HEK293 (cell line): Measurements from ENCODE around the gene SFSWAP.

Source experiments
- CTCF ChIA-PET: fragments of 350-600 bp; formaldehyde crosslinking; extraction: SDS; loops from one replicate; lab custom pipeline; 2021; ENCODE audit warnings: antibody characterized with exemption; lab: Yijun Ruan, JAX
- POLR2A ChIA-PET: fragments of 300-600 bp; formaldehyde crosslinking; extraction: SDS; loops from one replicate; lab custom pipeline; 2020; ENCODE audit warnings: antibody characterized with exemption, inconsistent platforms; lab: Yijun Ruan, JAX
- H3K27ac ChIP-seq: fragments of 200-500 bp; sonication (Bioruptor generic); 2 replicates; pipeline ENCODE4 v1.5.1; 2014; ENCODE audit warnings: low read depth, low read length, control low read depth, inconsistent platforms; ENCODE audit errors: extremely low read depth
- H3K36me3 ChIP-seq, 2 experiments: fragments of 200-500 bp in 1 of 2; sonication (Bioruptor generic) in 1 of 2; 1 replicate in 1 of 2; 2 replicates in 1 of 2; pipeline ENCODE4 v1.5.1; 2014 to 2017; ENCODE audit warnings: inconsistent platforms in 2 of 2, low read length in 2 of 2; ENCODE audit not compliant: control insufficient read depth in 2 of 2, insufficient read depth in 1 of 2
- H3K4me1 ChIP-seq: fragments of 200-500 bp; sonication (Bioruptor generic); 2 replicates; pipeline ENCODE4 v1.5.1; 2014; ENCODE audit warnings: mild to moderate bottlenecking, low read length, inconsistent platforms; ENCODE audit not compliant: control insufficient read depth, insufficient read depth
- H3K4me3 ChIP-seq: 2 replicates; pipeline ENCODE4 v1.5.1; 2011; ENCODE audit warnings: low read depth, mild to moderate bottlenecking, control low read depth, low read length, moderate library complexity
- H3K9me3 ChIP-seq: fragments of 200-500 bp; sonication (Bioruptor generic); 2 replicates; pipeline ENCODE4 v1.5.1; 2014; ENCODE audit warnings: low read depth, low read length, inconsistent platforms; ENCODE audit not compliant: control insufficient read depth, insufficient read depth
- EGR2 ChIP-seq: fragments of 450-650 bp; formaldehyde crosslinking; IDR thresholded peaks from 2 replicates; pipeline ENCODE4 v1.5.1; 2016; ENCODE audit warnings: low read depth, missing biosample characterization, missing genetic modification characterization
- GFI1B ChIP-seq: fragments of 450-650 bp; formaldehyde crosslinking; IDR thresholded peaks from 2 replicates; pipeline ENCODE4 v1.5.1; 2016; ENCODE audit warnings: missing biosample characterization, missing genetic modification characterization
- HOXC10 ChIP-seq: sonication (generic); formaldehyde crosslinking; IDR thresholded peaks from 2 replicates; pipeline ENCODE4 v1.8.1; 2023; ENCODE audit warnings: mild to moderate bottlenecking, missing genetic modification reagents
- ZBTB20 ChIP-seq: fragments of 450-650 bp; formaldehyde crosslinking; IDR thresholded peaks from 2 replicates; pipeline ENCODE4 v1.5.1; 2016; ENCODE audit warnings: missing biosample characterization, missing genetic modification characterization
- ZBTB21 ChIP-seq: fragments of 450-650 bp; formaldehyde crosslinking; IDR thresholded peaks from 2 replicates; pipeline ENCODE4 v1.5.1; 2017; ENCODE audit warnings: missing biosample characterization, missing genetic modification characterization
- ZBTB7A ChIP-seq: fragments of 450-650 bp; formaldehyde crosslinking; IDR thresholded peaks from 2 replicates; pipeline ENCODE4 v1.5.1; 2016; ENCODE audit warnings: low read depth, missing biosample characterization, missing genetic modification characterization
- ZBTB8A ChIP-seq: fragments of 450-650 bp; formaldehyde crosslinking; IDR thresholded peaks from 2 replicates; pipeline ENCODE4 v1.5.1; 2016; ENCODE audit warnings: missing biosample characterization, missing genetic modification characterization
- ZNF10 ChIP-seq: fragments of 450-650 bp; formaldehyde crosslinking; IDR thresholded peaks from 2 replicates; pipeline ENCODE4 v1.5.1; 2017; ENCODE audit warnings: missing biosample characterization, missing genetic modification characterization
- ZNF202 ChIP-seq: fragments of 450-650 bp; formaldehyde crosslinking; IDR thresholded peaks from 2 replicates; pipeline ENCODE4 v1.5.1; 2016; ENCODE audit warnings: missing biosample characterization, missing genetic modification characterization, borderline replicate concordance
- ZNF335 ChIP-seq: fragments of 450-650 bp; formaldehyde crosslinking; conservative IDR thresholded peaks from 2 replicates; pipeline ENCODE4 v1.5.1; 2016; ENCODE audit warnings: missing biosample characterization, missing genetic modification characterization
- ZNF394 ChIP-seq: fragments of 450-650 bp; formaldehyde crosslinking; IDR thresholded peaks from 2 replicates; pipeline ENCODE4 v1.5.1; 2016; ENCODE audit warnings: missing biosample characterization, missing genetic modification characterization, mild to moderate bottlenecking, moderate library complexity, borderline replicate concordance
- ZNF521 ChIP-seq: fragments of 450-650 bp; formaldehyde crosslinking; IDR thresholded peaks from 2 replicates; pipeline ENCODE4 v1.5.1; 2017; ENCODE audit warnings: missing biosample characterization, mild to moderate bottlenecking, missing genetic modification characterization
- ZNF544 ChIP-seq: fragments of 450-650 bp; formaldehyde crosslinking; IDR thresholded peaks from 2 replicates; pipeline ENCODE4 v1.5.0; 2017; ENCODE audit warnings: missing biosample characterization, missing genetic modification characterization
- ZNF560 ChIP-seq: fragments of 450-650 bp; formaldehyde crosslinking; IDR thresholded peaks from 2 replicates; pipeline ENCODE4 v1.5.1; 2017; ENCODE audit warnings: missing biosample characterization, missing genetic modification characterization, borderline replicate concordance
- ZNF585B ChIP-seq: fragments of 450-650 bp; formaldehyde crosslinking; IDR thresholded peaks from 2 replicates; pipeline ENCODE4 v1.5.1; 2016; ENCODE audit warnings: missing biosample characterization, missing genetic modification characterization
- ZNF777 ChIP-seq: fragments of 450-650 bp; formaldehyde crosslinking; IDR thresholded peaks from 2 replicates; pipeline ENCODE4 v1.5.1; 2017; ENCODE audit warnings: missing biosample characterization, missing genetic modification characterization, borderline replicate concordance
- ZNF791 ChIP-seq: fragments of 450-650 bp; formaldehyde crosslinking; IDR thresholded peaks from 2 replicates; pipeline ENCODE4 v1.5.1; 2016; ENCODE audit warnings: missing biosample characterization, missing genetic modification characterization
- ZNF792 ChIP-seq: fragments of 450-650 bp; formaldehyde crosslinking; IDR thresholded peaks from 2 replicates; pipeline ENCODE4 v1.5.1; 2016; ENCODE audit warnings: missing biosample characterization, missing genetic modification characterization
- ZNF837 ChIP-seq: fragments of 450-650 bp; formaldehyde crosslinking; IDR thresholded peaks from 2 replicates; pipeline ENCODE4 v1.5.1; 2016; ENCODE audit warnings: missing biosample characterization, missing genetic modification characterization
- TF ChIP-seq, protein P1 (sequence below): fragments of 450-650 bp; formaldehyde crosslinking; IDR thresholded peaks from 2 replicates; pipeline ENCODE4 v1.5.1; 2017; ENCODE audit warnings: missing biosample characterization, missing genetic modification characterization
- TF ChIP-seq, protein P2 (sequence below): fragments of 450-650 bp; IDR thresholded peaks from 2 replicates; pipeline ENCODE4 v1.5.1; 2018; ENCODE audit warnings: missing biosample characterization, missing genetic modification characterization
- TF ChIP-seq, protein P3 (sequence below): fragments of 450-650 bp; formaldehyde crosslinking; IDR thresholded peaks from 2 replicates; pipeline ENCODE4 v1.5.1; 2016; ENCODE audit warnings: missing biosample characterization, missing genetic modification characterization
- TF ChIP-seq, protein P4 (sequence below): fragments of 450-650 bp; formaldehyde crosslinking; conservative IDR thresholded peaks from 2 replicates; pipeline ENCODE4 v1.5.1; 2016; ENCODE audit warnings: low read depth, missing biosample characterization, missing genetic modification characterization

SFSWAP gene

DNA sequence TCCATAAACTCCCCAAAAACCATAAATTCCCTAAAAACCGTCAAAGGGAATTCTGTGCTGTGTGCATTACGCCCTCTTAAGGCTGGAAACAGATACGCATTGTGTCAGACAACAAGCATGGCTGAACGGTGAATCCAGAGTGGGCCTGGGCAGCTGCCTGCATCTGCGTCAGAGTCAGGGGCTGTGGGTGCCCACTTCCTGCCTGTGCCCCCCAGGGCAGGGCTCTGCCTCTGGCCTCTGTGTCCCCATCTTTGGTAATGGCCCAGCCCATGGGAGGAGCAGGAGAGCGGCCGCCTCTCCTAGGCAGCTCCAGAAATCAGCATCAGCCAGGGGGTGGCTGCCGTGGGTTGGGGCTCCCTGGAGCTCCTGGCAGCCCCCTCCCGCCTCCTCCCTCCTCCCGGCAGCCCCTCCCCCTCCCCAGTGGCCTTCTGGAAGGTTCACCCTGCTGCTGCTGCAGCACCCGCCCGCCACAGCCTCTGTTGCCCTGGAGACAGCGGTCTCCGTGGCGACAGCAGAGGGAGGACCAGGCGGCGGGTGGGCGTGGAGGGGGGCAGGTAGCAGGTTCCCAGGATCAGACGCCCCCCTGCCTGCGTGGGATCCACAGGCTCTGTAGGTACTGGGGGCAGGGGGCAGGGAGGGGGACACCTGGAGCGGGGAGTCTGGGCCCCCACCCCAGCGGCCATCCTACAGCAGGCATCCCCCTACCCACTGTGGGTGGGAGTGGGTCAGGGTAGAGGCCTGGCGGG is 123.2 kb downstream of the SFSWAP start (continued):
- TF ChIP-seq, protein P1, sequence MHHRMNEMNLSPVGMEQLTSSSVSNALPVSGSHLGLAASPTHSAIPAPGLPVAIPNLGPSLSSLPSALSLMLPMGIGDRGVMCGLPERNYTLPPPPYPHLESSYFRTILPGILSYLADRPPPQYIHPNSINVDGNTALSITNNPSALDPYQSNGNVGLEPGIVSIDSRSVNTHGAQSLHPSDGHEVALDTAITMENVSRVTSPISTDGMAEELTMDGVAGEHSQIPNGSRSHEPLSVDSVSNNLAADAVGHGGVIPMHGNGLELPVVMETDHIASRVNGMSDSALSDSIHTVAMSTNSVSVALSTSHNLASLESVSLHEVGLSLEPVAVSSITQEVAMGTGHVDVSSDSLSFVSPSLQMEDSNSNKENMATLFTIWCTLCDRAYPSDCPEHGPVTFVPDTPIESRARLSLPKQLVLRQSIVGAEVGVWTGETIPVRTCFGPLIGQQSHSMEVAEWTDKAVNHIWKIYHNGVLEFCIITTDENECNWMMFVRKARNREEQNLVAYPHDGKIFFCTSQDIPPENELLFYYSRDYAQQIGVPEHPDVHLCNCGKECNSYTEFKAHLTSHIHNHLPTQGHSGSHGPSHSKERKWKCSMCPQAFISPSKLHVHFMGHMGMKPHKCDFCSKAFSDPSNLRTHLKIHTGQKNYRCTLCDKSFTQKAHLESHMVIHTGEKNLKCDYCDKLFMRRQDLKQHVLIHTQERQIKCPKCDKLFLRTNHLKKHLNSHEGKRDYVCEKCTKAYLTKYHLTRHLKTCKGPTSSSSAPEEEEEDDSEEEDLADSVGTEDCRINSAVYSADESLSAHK (tag by site-specific recombination): peak; percentile 40; the same call in 1 of the 2 replicates
- peak; percentile 64 for TF ChIP-seq EGR2
- TF ChIP-seq ZNF544 (tag by site-specific recombination): no peak
- TF ChIP-seq ZNF560 (tag by site-specific recombination): no peak
- no peak for TF ChIP-seq ZNF792 (tag by site-specific recombination)
- TF ChIP-seq ZNF791 (tag by site-specific recombination): no peak
- no peak for TF ChIP-seq ZBTB20
- no peak for TF ChIP-seq ZNF837 (tag by site-specific recombination)
- no peak for TF ChIP-seq ZNF521 (tag by site-specific recombination)

DNA sequence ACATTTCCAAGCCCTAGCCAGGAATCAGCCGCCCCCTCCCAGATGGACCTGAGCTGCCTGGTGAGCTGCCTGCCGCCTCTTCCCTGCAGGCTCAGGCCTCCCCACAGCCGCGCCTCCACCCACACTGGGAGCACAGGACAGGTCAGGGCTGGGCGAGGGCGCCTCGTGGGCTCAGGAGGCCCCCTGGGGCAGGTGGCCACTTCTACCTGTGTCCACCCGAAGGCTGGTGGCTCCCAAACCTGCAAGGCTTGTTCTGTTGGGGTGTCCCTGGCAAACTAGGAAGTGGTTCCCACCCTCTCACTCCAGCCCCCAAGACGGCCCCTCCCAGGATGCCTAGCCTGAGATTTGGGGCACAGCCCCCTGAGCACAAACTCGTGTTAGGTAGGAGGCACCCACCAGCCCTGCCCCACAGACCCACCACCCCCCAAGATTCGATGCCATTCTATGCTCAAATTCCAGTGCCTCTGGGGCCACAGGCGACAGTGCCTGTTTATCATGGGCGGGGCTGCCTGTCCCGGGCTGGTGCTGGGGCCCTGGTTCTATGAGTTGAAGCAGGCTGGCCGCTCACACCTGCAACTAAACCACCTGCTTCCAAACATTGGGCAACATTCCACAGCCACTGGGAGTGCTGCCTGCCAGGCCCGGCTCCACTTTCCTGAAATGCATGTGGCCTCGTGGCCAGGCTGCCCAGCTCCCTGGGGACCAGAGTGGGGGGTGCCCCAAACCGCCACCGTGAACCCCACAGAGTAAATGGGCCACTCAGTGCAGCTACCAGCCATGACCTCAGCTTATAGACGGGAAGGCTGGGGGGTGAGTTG is 124.1 kb downstream of the SFSWAP start:
- CTCF ChIA-PET: interaction anchor here (0.6 to 1.8 kb wide), 5 partner anchors 9 to 223 kb away, joined by 3 to 6 read pairs (median 3); no protein-coding TSS in a partner anchor
- Histone ChIP-seq H3K4me3 (no peak overlapping the region), H3K27ac (no peak overlapping the region), H3K4me1 (peaks cover 6% of the 10 kb centered on the region; the same call in 1 of the 2 replicates), H3K36me3 (no peaks in the 10 kb centered on the region), H3K9me3 (no peaks in the 10 kb centered on the region)
- POLR2A ChIA-PET: no interaction called here
- peak; percentile 61 for TF ChIP-seq EGR2
- TF ChIP-seq ZBTB21 (tag by site-specific recombination): no peak
- TF ChIP-seq ZNF10 (tag by site-specific recombination): no peak
- TF ChIP-seq ZNF335 (tag by site-specific recombination): peak; percentile 18
- no peak for TF ChIP-seq ZNF585B
- TF ChIP-seq, protein P2, sequence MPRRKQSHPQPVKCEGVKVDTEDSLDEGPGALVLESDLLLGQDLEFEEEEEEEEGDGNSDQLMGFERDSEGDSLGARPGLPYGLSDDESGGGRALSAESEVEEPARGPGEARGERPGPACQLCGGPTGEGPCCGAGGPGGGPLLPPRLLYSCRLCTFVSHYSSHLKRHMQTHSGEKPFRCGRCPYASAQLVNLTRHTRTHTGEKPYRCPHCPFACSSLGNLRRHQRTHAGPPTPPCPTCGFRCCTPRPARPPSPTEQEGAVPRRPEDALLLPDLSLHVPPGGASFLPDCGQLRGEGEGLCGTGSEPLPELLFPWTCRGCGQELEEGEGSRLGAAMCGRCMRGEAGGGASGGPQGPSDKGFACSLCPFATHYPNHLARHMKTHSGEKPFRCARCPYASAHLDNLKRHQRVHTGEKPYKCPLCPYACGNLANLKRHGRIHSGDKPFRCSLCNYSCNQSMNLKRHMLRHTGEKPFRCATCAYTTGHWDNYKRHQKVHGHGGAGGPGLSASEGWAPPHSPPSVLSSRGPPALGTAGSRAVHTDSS (tag by site-specific recombination): no peak
- no peak for TF ChIP-seq GFI1B (tag by site-specific recombination)
- TF ChIP-seq ZBTB8A (tag by site-specific recombination): no peak
- TF ChIP-seq ZNF202 (tag by site-specific recombination): no peak
- no peak for TF ChIP-seq ZNF394
- 0 out of 2 replicates have a peak, but pooled peaks have one; percentile 14 for TF ChIP-seq ZBTB20
- TF ChIP-seq ZBTB7A (tag by site-specific recombination): no peak
- TF ChIP-seq, protein P3, sequence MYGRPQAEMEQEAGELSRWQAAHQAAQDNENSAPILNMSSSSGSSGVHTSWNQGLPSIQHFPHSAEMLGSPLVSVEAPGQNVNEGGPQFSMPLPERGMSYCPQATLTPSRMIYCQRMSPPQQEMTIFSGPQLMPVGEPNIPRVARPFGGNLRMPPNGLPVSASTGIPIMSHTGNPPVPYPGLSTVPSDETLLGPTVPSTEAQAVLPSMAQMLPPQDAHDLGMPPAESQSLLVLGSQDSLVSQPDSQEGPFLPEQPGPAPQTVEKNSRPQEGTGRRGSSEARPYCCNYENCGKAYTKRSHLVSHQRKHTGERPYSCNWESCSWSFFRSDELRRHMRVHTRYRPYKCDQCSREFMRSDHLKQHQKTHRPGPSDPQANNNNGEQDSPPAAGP (tag by site-specific recombination): no peak
- TF ChIP-seq, protein P4, sequence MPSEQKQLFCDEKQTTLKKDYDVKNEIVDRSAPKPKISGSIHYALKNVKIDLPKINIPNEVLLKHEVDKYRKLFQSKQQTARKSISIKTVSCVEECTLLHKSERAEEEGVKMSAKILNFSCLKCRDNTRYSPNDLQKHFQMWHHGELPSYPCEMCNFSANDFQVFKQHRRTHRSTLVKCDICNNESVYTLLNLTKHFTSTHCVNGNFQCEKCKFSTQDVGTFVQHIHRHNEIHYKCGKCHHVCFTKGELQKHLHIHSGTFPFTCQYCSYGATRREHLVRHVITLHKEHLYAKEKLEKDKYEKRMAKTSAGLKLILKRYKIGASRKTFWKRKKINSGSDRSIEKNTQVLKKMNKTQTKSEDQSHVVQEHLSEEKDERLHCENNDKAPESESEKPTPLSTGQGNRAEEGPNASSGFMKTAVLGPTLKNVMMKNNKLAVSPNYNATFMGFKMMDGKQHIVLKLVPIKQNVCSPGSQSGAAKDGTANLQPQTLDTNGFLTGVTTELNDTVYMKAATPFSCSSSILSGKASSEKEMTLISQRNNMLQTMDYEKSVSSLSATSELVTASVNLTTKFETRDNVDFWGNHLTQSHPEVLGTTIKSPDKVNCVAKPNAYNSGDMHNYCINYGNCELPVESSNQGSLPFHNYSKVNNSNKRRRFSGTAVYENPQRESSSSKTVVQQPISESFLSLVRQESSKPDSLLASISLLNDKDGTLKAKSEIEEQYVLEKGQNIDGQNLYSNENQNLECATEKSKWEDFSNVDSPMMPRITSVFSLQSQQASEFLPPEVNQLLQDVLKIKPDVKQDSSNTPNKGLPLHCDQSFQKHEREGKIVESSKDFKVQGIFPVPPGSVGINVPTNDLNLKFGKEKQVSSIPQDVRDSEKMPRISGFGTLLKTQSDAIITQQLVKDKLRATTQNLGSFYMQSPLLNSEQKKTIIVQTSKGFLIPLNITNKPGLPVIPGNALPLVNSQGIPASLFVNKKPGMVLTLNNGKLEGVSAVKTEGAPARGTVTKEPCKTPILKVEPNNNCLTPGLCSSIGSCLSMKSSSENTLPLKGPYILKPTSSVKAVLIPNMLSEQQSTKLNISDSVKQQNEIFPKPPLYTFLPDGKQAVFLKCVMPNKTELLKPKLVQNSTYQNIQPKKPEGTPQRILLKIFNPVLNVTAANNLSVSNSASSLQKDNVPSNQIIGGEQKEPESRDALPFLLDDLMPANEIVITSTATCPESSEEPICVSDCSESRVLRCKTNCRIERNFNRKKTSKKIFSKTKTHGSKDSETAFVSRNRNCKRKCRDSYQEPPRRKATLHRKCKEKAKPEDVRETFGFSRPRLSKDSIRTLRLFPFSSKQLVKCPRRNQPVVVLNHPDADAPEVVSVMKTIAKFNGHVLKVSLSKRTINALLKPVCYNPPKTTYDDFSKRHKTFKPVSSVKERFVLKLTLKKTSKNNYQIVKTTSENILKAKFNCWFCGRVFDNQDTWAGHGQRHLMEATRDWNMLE: no peak
- TF ChIP-seq HOXC10 (CRISPR knock-in tag): no peak
- no peak for TF ChIP-seq ZNF777
